IPS DF 4.7 (cell line): ENCODE measurements around the gene SUSD2.
"Not testable (repeated sequence)": the region's sequence is repeated elsewhere in the genome, so short reads cannot be mapped to it uniquely, and the experiment has no call there.

Source experiments
- DNase-seq: peaks from one replicate; pipeline ENCODE4 v3.0.0-alpha.2; 2013; ENCODE audit warnings: low spot score; ENCODE audit errors: extremely low read depth

Gene SUSD2

GRCh38 chr22:24188705-24189248 lies 7.5 kb downstream of the SUSD2 start:
- no peak for DNase-seq

- DNase-seq = no peak
These were observed 8.2 kb downstream of the SUSD2 start for GRCh38 chr22:24189249-24190158.

- DNase-seq = no peak
These were observed 8.9 kb downstream of the SUSD2 start for GRCh38 chr22:24190159-24190540.

- DNase-seq = no peak
These were observed 9.4 kb downstream of the SUSD2 start for GRCh38 chr22:24190596-24191208.

GRCh38 chr22:24191381-24191841 lies 10.1 kb downstream of the SUSD2 start:
- no peak for DNase-seq

- DNase-seq = no peak
These were observed 10.6 kb downstream of the SUSD2 start for GRCh38 chr22:24191893-24192292.

- no peak for DNase-seq
These were observed 17.4 kb downstream of the SUSD2 start for GRCh38 chr22:24198682-24199052.

GRCh38 chr22:24200619-24201212 lies 19.4 kb downstream of the SUSD2 start:
- DNase-seq = no peak

- DNase-seq = no peak
These were observed 20.7 kb downstream of the SUSD2 start for GRCh38 chr22:24201681-24202614.

- not testable (repeated sequence) for DNase-seq
These were observed 22.6 kb downstream of the SUSD2 start for GRCh38 chr22:24203856-24204255.

- DNase-seq = no peak
These were observed 24.3 kb downstream of the SUSD2 start for GRCh38 chr22:24205438-24206195.

- DNase-seq = not testable (repeated sequence)
These were observed 25.4 kb downstream of the SUSD2 start for GRCh38 chr22:24206460-24207263.

GRCh38 chr22:24207264-24208011 lies 26.2 kb downstream of the SUSD2 start:
- DNase-seq = no peak

GRCh38 chr22:24208012-24208749 lies 26.9 kb downstream of the SUSD2 start:
- DNase-seq = no peak

- DNase-seq = no peak
These were observed 27.7 kb downstream of the SUSD2 start for GRCh38 chr22:24209016-24209415.

- no peak for DNase-seq
These were observed 28.4 kb downstream of the SUSD2 start for GRCh38 chr22:24209687-24210086.

- DNase-seq = not testable (repeated sequence)
These were observed 29.1 kb downstream of the SUSD2 start for GRCh38 chr22:24210409-24210808.

- DNase-seq = not testable (repeated sequence)
These were observed 30.4 kb downstream of the SUSD2 start for GRCh38 chr22:24211716-24212115.
